Measurements from ENCODE around the gene SULT1E1.

DNA sequence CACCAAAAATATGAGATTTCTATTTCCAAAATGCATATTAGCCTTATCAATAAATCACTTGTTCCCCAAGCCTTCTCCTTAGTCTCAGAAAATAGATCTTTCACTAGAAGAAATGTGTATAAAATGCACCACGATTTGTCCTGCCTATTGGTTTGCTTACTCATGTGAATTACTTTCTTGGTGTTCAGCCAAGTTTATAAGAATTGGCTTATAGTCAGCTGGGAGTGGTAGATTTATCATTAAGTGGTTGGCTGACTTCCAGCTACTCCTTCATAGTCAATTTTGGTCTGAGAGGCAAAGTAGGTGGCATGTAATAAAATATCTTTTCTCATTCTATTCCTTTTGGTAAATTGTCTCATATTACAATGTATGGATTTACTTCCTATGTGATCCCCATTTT is 1.3 kb downstream of the SULT1E1 start:
- TF ChIP-seq GATA2 (IDR thresholded peaks at IDR 0.05; ENCODE audit: low read depth, low read length) (no peak), GATA3 (IDR thresholded peaks at IDR 0.05; ENCODE audit: low read depth, low read length) (no peak)

Measured in SH-SY5Y (cell line).